A673 (cell line): ENCODE data around the gene SCGB1D4. TPM values are rescaled to one million over a fixed set of nuclear protein-coding genes. Genes with fewer than 3 reads are reported as not detected.
"Not testable (repeated sequence)": the region's sequence is repeated elsewhere in the genome, so short reads cannot be mapped to it uniquely, and the experiment has no call there.

Experiments used
- BruUV-seq: library from RNA; stranded (reverse); fragments of 400-500 nt; replicated peaks from 2 replicates; lab custom pipeline; 2021; lab: Mats Ljungman, UMichigan
- CTCF ChIA-PET: fragments of 300-600 bp; sonication (Branson Sonifier 250); formaldehyde crosslinking; loops from one replicate; lab custom pipeline; 2022; ENCODE audit warnings: antibody characterized with exemption; lab: Charles Lee
- POLR2A ChIA-PET: fragments of 300-600 bp; sonication (Branson Sonifier 250); formaldehyde crosslinking; loops from one replicate; lab custom pipeline; 2022; ENCODE audit warnings: antibody characterized with exemption; ENCODE audit not compliant: low non-redundant PET; lab: Charles Lee
- DNase-seq: peaks from one replicate; pipeline ENCODE4 v3.0.0-alpha.2; 2015; ENCODE audit warnings: low spot score
- H3K27ac ChIP-seq: fragments of 200-600 bp; sonication (generic); 2 replicates; pipeline ENCODE4 v1.5.1; 2016; ENCODE audit warnings: mixed run types, low read depth, mild to moderate bottlenecking, mixed read lengths, antibody characterized with exemption, low read length; ENCODE audit not compliant: poor library complexity, severe bottlenecking
- H3K27me3 ChIP-seq: fragments of 200-600 bp; sonication (generic); replicated peaks from 2 replicates; pipeline ENCODE4 v1.6.1; 2017; ENCODE audit warnings: mixed run types, low read depth, mild to moderate bottlenecking, mixed read lengths, antibody characterized with exemption, low read length; ENCODE audit not compliant: insufficient read depth, poor library complexity
- H3K36me3 ChIP-seq: fragments of 200-600 bp; sonication (generic); 2 replicates; pipeline ENCODE4 v1.6.1; 2016; ENCODE audit warnings: mixed run types, mild to moderate bottlenecking, mixed read lengths, antibody characterized with exemption, low read length; ENCODE audit not compliant: insufficient read depth, poor library complexity, severe bottlenecking
- H3K4me1 ChIP-seq: fragments of 200-600 bp; sonication (generic); 2 replicates; pipeline ENCODE4 v1.6.1; 2017; ENCODE audit warnings: mixed run types, mild to moderate bottlenecking, mixed read lengths, antibody characterized with exemption, low read length; ENCODE audit not compliant: insufficient read depth, poor library complexity, severe bottlenecking
- H3K4me3 ChIP-seq: fragments of 200-600 bp; sonication (generic); 2 replicates; pipeline ENCODE4 v1.5.1; 2016; ENCODE audit warnings: low read depth, mixed run types, mild to moderate bottlenecking, mixed read lengths, low read length; ENCODE audit not compliant: poor library complexity, severe bottlenecking
- H3K9me3 ChIP-seq: fragments of 200-600 bp; sonication (generic); 2 replicates; pipeline ENCODE4 v1.6.1; 2016; ENCODE audit warnings: mixed run types, low read depth, mild to moderate bottlenecking, mixed read lengths, antibody characterized with exemption, low read length; ENCODE audit not compliant: poor library complexity, severe bottlenecking
- CTCF ChIP-seq: fragments of 300-800, 200-600 bp; sonication (generic); conservative IDR thresholded peaks from 2 replicates; pipeline ENCODE4 v1.5.1; 2017; ENCODE audit warnings: low read depth, mild to moderate bottlenecking, antibody characterized with exemption, low read length, moderate library complexity, mixed read lengths
- EZH2 ChIP-seq: fragments of 200-600 bp; sonication (generic); IDR thresholded peaks from 2 replicates; pipeline ENCODE4 v1.6.1; 2017; ENCODE audit warnings: borderline replicate concordance, low read depth, mild to moderate bottlenecking, mixed read lengths, antibody characterized with exemption, low read length; ENCODE audit not compliant: poor library complexity, severe bottlenecking
- intact Hi-C: fragments of 100-400 bp; cut with micrococcal nuclease; formaldehyde crosslinking; loops from one replicate; pipeline ENCODE4 v1.10.0; 2022; ENCODE audit not compliant: unreplicated experiment
- total RNA-seq: library from RNA; stranded (reverse); gene quantifications from 2 replicates; pipeline ENCODE4 v1.2.3, GENCODE V29; 2021

Gene SCGB1D4
- total RNA-seq, 1 experiment from 2014 or later, result not detected

DNA sequence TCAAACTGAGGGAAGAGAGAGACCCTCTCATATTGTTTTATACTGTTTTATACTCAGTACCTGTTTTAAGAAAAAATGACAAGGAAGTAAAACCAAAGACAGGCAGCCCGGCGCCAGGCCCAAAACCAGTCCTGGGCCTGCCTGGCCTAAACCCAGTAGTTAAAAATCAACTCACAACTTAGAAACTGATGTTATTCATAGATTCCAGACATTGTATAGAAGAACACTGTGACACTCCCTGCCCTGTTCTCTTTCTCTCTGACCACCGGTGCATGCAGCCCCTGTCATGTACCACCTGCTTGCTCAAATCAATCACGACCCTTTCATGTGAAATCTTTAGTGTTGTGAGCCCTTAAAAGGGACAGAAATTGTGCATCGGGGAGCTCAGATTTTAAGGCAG, 26.9 kb upstream of the SCGB1D4 start:
- CTCF ChIA-PET, result interaction anchor here (0.7 kb wide), 1 partner anchor 13 kb away, joined by 3 read pairs; no protein-coding TSS in a partner anchor
- H3K4me1 ChIP-seq, H3K27me3 ChIP-seq, H3K9me3 ChIP-seq, H3K4me3 ChIP-seq, BruUV-seq, POLR2A ChIA-PET, DNase-seq, intact Hi-C loops, H3K36me3 ChIP-seq, H3K27ac ChIP-seq: not testable (repeated sequence)

- H3K9me3 ChIP-seq, result no peaks in the 10 kb centered on the region
- peak; percentile 73 for DNase-seq
- no peak overlapping the region for H3K27ac ChIP-seq
- peak; percentile 83 for TF ChIP-seq CTCF
- TF ChIP-seq EZH2, result no peak
- H3K4me1 ChIP-seq, result no peaks in the 10 kb centered on the region
- POLR2A ChIA-PET, result no interaction called here
- no peaks in the 10 kb centered on the region for H3K27me3 ChIP-seq
- CTCF ChIA-PET, result interaction anchor here (0.7 kb wide), 1 partner anchor 12 kb away, joined by 3 read pairs; no protein-coding TSS in a partner anchor
- no TSS peak for BruUV-seq
- no peaks in the 10 kb centered on the region for H3K36me3 ChIP-seq
- intact Hi-C loops, result no loop called here
- no peak overlapping the region for H3K4me3 ChIP-seq
These were observed 26.1 kb upstream of the SCGB1D4 start for GRCh38 chr11:62324731-62325556.

- CTCF ChIA-PET, result interaction anchor here (1.5 kb wide), 1 partner anchor 12 kb away, joined by 4 read pairs; no protein-coding TSS in a partner anchor
- BruUV-seq, result no TSS peak
These were observed 23.6 kb upstream of the SCGB1D4 start for GRCh38 chr11:62322524-62322923.

More at GRCh38 chr11:62322524-62322923, 23.6 kb upstream of the SCGB1D4 start:
- Histone ChIP-seq H3K4me3 (no peak overlapping the region), H3K36me3 (no peaks in the 10 kb centered on the region), H3K4me1 (no peaks in the 10 kb centered on the region), H3K27ac (no peak overlapping the region), H3K27me3 (no peaks in the 10 kb centered on the region), H3K9me3 (no peaks in the 10 kb centered on the region)
- POLR2A ChIA-PET, result interaction anchor here (0.5 kb wide), 1 partner anchor 10 kb away, joined by 3 read pairs; no protein-coding TSS in a partner anchor
- intact Hi-C loops, result no loop called here
- TF ChIP-seq EZH2 (no peak), CTCF (no peak)
- DNase-seq, result no peak
